Thyroid gland (tissue), 4 donors: Measurements from ENCODE around the gene CAPN14. TPM values are rescaled to one million over a fixed set of nuclear protein-coding genes. Genes with fewer than 3 reads are reported as not detected.

Source experiments
- DNase-seq, 2 donors: peaks; one replicate each; pipeline ENCODE4 v3.0.0-alpha.2; 2019
- H3K27ac ChIP-seq, 3 donors: fragments of 200-600 bp; sonication (generic); 1 replicate in 2 of 3; 2 replicates in 1 of 3; pipeline ENCODE4 v1.5.1; 2016 to 2019; ENCODE audit warnings: mild to moderate bottlenecking in 1 of 3, moderate library complexity in 1 of 3
- H3K27me3 ChIP-seq: fragments of 200-600 bp; sonication (generic); one replicate; pipeline ENCODE4 v1.5.1; 2019
- H3K36me3 ChIP-seq, 2 donors: fragments of 200-600 bp; sonication (generic); one replicate each; pipeline ENCODE4 v1.5.1; 2016 to 2019
- H3K4me1 ChIP-seq, 2 donors: fragments of 200-600 bp; sonication (generic); one replicate each; pipeline ENCODE4 v1.5.1; 2017 to 2019
- H3K4me3 ChIP-seq, 3 donors: fragments of 200-600 bp; sonication (generic); replicated peaks in 1 of 3; 1 replicate in 2 of 3; 2 replicates in 1 of 3; pipeline ENCODE4 v1.5.1; 2016; ENCODE audit warnings: mild to moderate bottlenecking in 1 of 3
- H3K9me3 ChIP-seq: fragments of 200-600 bp; sonication (generic); one replicate; pipeline ENCODE4 v1.5.1; 2017
- POLR2A ChIP-seq, 2 donors: fragments of 450-650 bp; IDR thresholded peaks; one replicate each; pipeline ENCODE4 v1.6.1; 2017; ENCODE audit warnings: antibody characterized with exemption in 2 of 2, mild to moderate bottlenecking in 2 of 2, moderate library complexity in 1 of 2
- WGBS, 2 donors: methylation state at CpG; one replicate each; pipeline ENCODE4 v1.1.5; 2017; 5-methylcytosine and 5-hydroxymethylcytosine counted together
- intact Hi-C: fragments of 100-400 bp; cut with DNase I; formaldehyde crosslinking; loops from one replicate; pipeline ENCODE4 v1.15.1; 2023
- total RNA-seq, 4 donors: library from RNA; depleted of rRNA; stranded (reverse); fragments of >200 nt; gene quantifications; one replicate each; pipeline ENCODE4 v1.2.3, GENCODE V29; 2016
- TF ChIP-seq, protein P1 (sequence below), 6 experiments: fragments of 200-600 bp in 3 of 6; fragments of 450-650 bp in 3 of 6; sonication (generic) in 3 of 6; IDR thresholded peaks; one replicate each; pipeline ENCODE4 v1.5.1; 2016 to 2019; ENCODE audit warnings: antibody characterized with exemption in 6 of 6, mild to moderate bottlenecking in 2 of 6, inconsistent platforms in 1 of 6, moderate library complexity in 1 of 6

CAPN14 gene
- total RNA-seq, 4 donors from 2014 or later, result 0.15 to 0.27 TPM; not detected in 2

DNA sequence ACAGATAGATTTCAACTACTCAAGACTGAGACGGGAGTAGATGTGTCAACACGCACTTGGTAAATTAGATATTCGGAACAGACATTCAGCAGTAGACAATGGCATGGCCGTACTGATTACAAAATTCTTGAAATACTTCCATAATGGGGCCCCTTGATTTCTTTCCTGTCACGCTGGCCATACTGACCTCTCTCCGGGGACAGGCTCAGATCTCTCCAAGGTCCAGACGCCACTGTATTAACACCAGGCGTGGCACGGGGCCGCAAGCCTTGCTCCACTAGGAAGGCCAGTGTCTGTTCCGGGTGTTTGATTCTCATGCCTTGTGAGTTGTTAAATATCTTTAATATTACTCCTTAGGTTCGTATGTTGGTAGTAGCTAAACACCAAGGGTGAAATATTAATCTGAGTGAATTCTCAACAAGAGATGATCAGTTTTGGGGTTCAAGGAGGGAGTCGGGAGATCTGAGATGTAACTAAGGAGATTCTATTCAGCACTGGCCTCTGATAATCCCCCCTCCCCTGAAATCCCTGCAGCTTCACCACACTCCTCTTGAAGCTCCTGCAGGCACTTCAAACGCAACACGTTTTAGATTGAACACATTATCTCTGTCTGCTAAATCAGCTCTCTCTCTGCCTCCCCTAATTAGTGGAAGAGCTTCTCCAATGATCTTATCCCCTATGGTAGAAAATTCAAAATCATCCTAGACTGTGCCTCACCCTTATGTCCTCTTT, 14.4 kb upstream of the CAPN14 start:
- 64 to 68% methylated on average over 15 of the region's 15 CpGs for WGBS, 2 donors
- Histone ChIP-seq H3K27ac (no peak overlapping the region), H3K4me1 (peaks cover 5 to 8% of the 10 kb centered on the region in 2 donors), H3K27me3 (no peaks in the 10 kb centered on the region), H3K9me3 (no peaks in the 10 kb centered on the region), H3K36me3 (no peaks in the 10 kb centered on the region), H3K4me3 (no peak overlapping the region)
- no peak for DNase-seq
- intact Hi-C loops, result loop anchor here (10.0 kb wide), 1 partner anchor 103 kb away; no protein-coding TSS in a partner anchor
- no peak for TF ChIP-seq POLR2A (IDR thresholded peaks at IDR 0.05)
- TF ChIP-seq, protein P1, sequence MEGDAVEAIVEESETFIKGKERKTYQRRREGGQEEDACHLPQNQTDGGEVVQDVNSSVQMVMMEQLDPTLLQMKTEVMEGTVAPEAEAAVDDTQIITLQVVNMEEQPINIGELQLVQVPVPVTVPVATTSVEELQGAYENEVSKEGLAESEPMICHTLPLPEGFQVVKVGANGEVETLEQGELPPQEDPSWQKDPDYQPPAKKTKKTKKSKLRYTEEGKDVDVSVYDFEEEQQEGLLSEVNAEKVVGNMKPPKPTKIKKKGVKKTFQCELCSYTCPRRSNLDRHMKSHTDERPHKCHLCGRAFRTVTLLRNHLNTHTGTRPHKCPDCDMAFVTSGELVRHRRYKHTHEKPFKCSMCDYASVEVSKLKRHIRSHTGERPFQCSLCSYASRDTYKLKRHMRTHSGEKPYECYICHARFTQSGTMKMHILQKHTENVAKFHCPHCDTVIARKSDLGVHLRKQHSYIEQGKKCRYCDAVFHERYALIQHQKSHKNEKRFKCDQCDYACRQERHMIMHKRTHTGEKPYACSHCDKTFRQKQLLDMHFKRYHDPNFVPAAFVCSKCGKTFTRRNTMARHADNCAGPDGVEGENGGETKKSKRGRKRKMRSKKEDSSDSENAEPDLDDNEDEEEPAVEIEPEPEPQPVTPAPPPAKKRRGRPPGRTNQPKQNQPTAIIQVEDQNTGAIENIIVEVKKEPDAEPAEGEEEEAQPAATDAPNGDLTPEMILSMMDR (IDR thresholded peaks at IDR 0.05), result no peak

DNA sequence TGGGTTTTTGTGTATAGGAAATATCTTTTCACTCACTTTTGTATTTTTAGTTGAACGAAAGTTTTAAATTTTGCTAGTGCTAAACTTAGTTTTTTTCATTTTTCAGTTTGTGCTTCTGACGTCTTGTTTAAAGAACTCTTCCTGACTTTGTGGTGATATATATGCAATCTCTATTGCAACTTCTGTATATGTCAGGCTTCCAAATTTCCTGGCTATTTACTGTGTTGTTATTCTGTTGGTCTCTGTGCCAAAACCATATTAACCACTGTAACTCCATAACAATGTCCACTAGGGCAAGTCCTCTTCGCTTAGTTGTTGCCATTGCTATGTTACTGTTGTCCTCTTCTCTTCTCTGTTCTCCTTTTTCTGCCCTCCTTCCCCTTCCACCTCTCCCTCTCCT, 13.4 kb upstream of the CAPN14 start:
- H3K4me3 ChIP-seq, result no peak overlapping the region
- no peaks in the 10 kb centered on the region for H3K9me3 ChIP-seq
- intact Hi-C loops, result loop anchor here (10.0 kb wide), 1 partner anchor 104 kb away; no protein-coding TSS in a partner anchor
- no peak for TF ChIP-seq POLR2A (IDR thresholded peaks at IDR 0.05)
- TF ChIP-seq, protein P1 (IDR thresholded peaks at IDR 0.05), result no peak
- DNase-seq, result no peak
- no peak overlapping the region for H3K27ac ChIP-seq
- no peaks in the 10 kb centered on the region for H3K36me3 ChIP-seq
- H3K27me3 ChIP-seq, result no peaks in the 10 kb centered on the region
- WGBS, 2 donors, result 89 to 90% methylated on average over 3 of the region's 3 CpGs
- peaks cover 5 to 8% of the 10 kb centered on the region in 2 donors for H3K4me1 ChIP-seq

DNA sequence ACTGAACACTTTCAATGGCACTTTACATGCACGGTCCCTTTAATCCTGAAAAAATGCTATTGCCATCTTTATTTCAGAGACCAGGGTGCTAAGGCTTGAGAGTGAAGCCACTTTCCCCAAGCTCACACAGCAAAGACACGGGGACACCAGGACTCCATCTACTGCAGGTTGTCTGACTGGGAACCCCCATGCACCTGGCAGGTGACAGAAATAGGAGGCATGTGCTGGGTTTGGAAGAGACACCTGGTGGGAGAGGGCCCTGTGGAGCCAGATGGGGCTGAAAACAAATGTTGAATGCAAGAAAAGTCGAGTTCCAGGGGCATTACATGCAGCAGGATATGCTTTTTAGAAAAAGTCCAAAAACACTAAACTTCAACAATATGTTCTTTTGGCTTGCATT, 11.4 kb upstream of the CAPN14 start:
- no peak overlapping the region for H3K4me3 ChIP-seq
- intact Hi-C loops, result no loop called here
- DNase-seq, result no peak
- H3K4me1 ChIP-seq, result no peaks in the 10 kb centered on the region
- H3K36me3 ChIP-seq, result no peaks in the 10 kb centered on the region
- 81 to 87% methylated on average over 3 of the region's 3 CpGs for WGBS, 2 donors
- H3K27ac ChIP-seq, result no peak overlapping the region
- no peaks in the 10 kb centered on the region for H3K9me3 ChIP-seq
- TF ChIP-seq, protein P1 (IDR thresholded peaks at IDR 0.05), result no peak
- H3K27me3 ChIP-seq, result no peaks in the 10 kb centered on the region

DNA sequence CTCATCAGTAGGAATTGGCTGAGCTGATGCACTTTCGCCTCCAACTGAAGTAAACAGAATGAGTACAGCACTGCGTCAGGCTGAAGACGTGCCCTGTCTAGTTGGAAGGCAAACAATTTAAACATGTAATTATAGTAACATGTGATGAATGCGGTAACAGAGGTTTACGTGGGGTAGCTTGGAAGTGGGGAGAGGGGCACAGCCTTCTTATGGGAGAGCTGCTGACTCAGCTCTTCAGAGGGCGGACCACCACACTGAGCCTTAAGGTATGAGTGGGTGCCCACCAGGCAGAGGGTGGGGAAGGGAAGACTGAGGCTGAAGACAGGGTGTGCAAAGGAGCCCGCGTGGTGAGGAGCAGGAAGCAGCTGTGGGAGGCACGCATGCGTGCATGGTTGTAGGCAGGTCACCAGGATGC, 10.4 kb upstream of the CAPN14 start:
- Histone ChIP-seq H3K4me3 (no peak overlapping the region), H3K27ac (no peak overlapping the region), H3K36me3 (no peaks in the 10 kb centered on the region), H3K4me1 (no peaks in the 10 kb centered on the region), H3K27me3 (no peaks in the 10 kb centered on the region), H3K9me3 (no peaks in the 10 kb centered on the region)
- intact Hi-C loops, result no loop called here
- DNase-seq, result no peak
- TF ChIP-seq, protein P1 (IDR thresholded peaks at IDR 0.05), result no peak
- TF ChIP-seq POLR2A (IDR thresholded peaks at IDR 0.05), result no peak
- WGBS, 2 donors, result 84 to 85% methylated on average over 10 of the region's 10 CpGs

DNA sequence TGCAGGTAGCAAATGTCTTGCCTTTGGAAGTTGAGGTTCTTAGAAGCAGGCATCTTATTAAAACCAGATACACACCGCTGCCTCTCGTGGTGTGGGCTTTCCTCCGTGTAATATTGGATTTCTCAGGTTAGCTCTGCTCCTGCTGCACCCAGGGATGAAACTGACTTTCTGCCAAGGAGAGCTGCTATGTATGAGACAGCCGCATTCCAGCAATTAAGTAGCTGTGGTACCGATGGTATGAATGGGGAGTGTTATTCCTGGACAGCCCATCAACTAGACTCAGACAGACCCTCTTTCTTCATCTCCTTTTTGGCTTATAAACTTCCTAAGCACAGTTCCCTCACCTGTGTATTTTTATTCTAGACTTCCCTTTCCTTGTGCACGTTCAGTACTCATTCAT, 9.8 kb upstream of the CAPN14 start:
- H3K36me3 ChIP-seq, result no peaks in the 10 kb centered on the region
- no peak for TF ChIP-seq POLR2A (IDR thresholded peaks at IDR 0.05)
- no peaks in the 10 kb centered on the region for H3K9me3 ChIP-seq
- H3K4me1 ChIP-seq, result no peaks in the 10 kb centered on the region
- DNase-seq, result no peak
- H3K27me3 ChIP-seq, result no peaks in the 10 kb centered on the region
- 29 to 46% methylated on average over 6 of the region's 6 CpGs for WGBS, 2 donors
- intact Hi-C loops, result no loop called here
- no peak overlapping the region for H3K27ac ChIP-seq
- no peak overlapping the region for H3K4me3 ChIP-seq
